IPS-15b (cell line): Measurements from ENCODE around the gene EXTL1.

Experiments
- H3K27me3 ChIP-seq: one replicate; pipeline ENCODE4 v1.6.1; 2013; ENCODE audit warnings: low read length; ENCODE audit not compliant: control insufficient read depth, insufficient read depth
- H3K36me3 ChIP-seq: one replicate; pipeline ENCODE4 v1.6.1; 2013; ENCODE audit warnings: low read length; ENCODE audit not compliant: control insufficient read depth, insufficient read depth
- H3K4me1 ChIP-seq: one replicate; pipeline ENCODE4 v1.6.1; 2013; ENCODE audit warnings: mild to moderate bottlenecking, low read length; ENCODE audit not compliant: control insufficient read depth, insufficient read depth
- H3K4me3 ChIP-seq: one replicate; pipeline ENCODE4 v1.5.1; 2013; ENCODE audit warnings: low read depth, low read length
- H3K9ac ChIP-seq: one replicate; pipeline ENCODE4 v1.6.1; 2013; ENCODE audit warnings: low read depth, mild to moderate bottlenecking, low read length
- H3K9me3 ChIP-seq: one replicate; pipeline ENCODE4 v1.6.1; 2013; ENCODE audit warnings: mild to moderate bottlenecking, low read length; ENCODE audit not compliant: control insufficient read depth, insufficient read depth

Gene EXTL1

DNA sequence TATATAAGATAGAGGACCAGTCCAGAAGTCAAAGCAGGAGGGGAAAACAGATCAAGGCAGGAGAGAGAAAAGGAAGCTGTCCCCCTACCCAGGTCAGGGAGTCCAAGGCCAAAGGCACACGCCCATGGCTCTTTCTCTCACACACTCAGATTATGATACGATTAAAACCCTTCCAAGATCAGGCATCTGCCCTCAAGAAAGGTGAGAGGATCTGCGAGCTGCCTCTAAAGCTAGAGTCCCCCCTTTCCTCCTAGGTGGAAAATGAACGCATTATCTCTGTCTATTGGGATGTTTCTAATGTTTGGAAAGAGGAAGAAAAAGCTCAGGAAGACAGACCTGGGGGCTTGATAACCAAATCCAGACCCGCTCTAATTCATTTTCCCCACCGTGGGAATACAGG is 31.3 kb upstream of the EXTL1 start:
- H3K4me3 ChIP-seq: no peak overlapping the region
- peaks cover 3% of the 10 kb centered on the region for H3K36me3 ChIP-seq
- H3K9ac ChIP-seq: no peak overlapping the region
- H3K4me1 ChIP-seq: peaks cover 6% of the 10 kb centered on the region
- no peaks in the 10 kb centered on the region for H3K27me3 ChIP-seq
- H3K9me3 ChIP-seq: no peaks in the 10 kb centered on the region

DNA sequence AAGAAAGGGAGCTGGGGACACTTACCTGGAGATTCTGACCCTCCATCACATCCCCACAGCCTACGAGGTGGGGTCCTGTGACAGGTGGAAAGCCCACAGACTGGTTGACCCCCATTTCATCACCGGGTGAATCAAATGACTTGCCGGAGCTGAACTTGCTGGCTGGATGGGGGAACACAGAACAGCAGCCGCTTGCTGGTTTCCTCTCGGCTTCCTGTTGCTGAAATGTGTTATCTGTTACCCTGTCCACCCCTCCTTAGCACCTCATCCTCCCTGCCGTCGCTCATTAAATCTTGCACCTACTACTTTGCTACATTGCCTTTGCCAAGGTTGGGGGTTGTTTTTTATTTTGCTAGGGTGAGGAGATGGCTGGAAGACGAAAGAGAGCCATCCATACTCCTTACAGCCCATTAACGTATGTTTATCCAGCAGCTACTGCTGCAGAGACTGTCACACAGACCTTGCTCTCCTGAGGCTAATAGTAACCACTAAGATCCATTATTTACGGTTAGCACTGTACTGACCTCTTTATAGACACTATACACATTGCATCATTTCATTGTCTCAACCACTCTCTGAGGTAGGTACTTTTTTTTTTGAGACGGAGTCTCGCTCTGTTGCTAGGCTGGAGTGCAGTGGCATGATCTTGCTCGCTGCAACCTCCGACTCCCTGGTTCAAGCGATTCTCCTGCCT is 30.7 kb upstream of the EXTL1 start:
- Histone ChIP-seq H3K27me3 (no peaks in the 10 kb centered on the region), H3K36me3 (peaks cover 3% of the 10 kb centered on the region), H3K9me3 (no peaks in the 10 kb centered on the region), H3K4me3 (no peak overlapping the region), H3K4me1 (peaks cover 6% of the 10 kb centered on the region), H3K9ac (no peak overlapping the region)

GRCh38 chr1:25991937-25992688 is 29.5 kb upstream of the EXTL1 start:
- Histone ChIP-seq H3K4me1 (peaks cover 9% of the 10 kb centered on the region), H3K9ac (no peak overlapping the region), H3K4me3 (no peak overlapping the region), H3K36me3 (no peaks in the 10 kb centered on the region), H3K9me3 (no peaks in the 10 kb centered on the region), H3K27me3 (no peaks in the 10 kb centered on the region)

DNA sequence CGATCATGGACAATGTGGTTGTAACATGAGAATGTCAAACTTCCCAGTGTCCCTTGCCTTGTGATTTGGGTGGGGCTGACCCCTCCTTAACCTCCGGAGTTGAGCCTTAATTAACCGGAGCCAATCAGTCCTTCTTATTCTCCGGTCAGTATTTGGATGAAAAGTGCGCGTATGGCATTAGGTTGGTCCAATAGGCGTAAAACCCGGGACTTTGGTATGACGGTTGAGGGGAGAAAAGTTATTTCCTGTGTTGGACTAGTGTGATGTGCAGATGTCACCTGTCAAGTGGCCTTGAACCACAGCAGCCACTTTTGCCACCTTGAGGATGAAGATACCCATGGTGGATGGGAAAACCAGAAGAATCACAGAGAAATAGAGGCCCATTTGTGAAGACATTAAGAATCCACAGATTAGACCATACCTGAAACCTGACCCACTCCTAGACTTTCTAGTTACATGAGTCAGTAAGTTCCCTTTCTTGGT is 28.8 kb upstream of the EXTL1 start:
- H3K9ac ChIP-seq: no peak overlapping the region
- no peak overlapping the region for H3K4me3 ChIP-seq
- peaks cover 9% of the 10 kb centered on the region for H3K4me1 ChIP-seq
- no peaks in the 10 kb centered on the region for H3K36me3 ChIP-seq
- no peaks in the 10 kb centered on the region for H3K9me3 ChIP-seq
- H3K27me3 ChIP-seq: no peaks in the 10 kb centered on the region

DNA sequence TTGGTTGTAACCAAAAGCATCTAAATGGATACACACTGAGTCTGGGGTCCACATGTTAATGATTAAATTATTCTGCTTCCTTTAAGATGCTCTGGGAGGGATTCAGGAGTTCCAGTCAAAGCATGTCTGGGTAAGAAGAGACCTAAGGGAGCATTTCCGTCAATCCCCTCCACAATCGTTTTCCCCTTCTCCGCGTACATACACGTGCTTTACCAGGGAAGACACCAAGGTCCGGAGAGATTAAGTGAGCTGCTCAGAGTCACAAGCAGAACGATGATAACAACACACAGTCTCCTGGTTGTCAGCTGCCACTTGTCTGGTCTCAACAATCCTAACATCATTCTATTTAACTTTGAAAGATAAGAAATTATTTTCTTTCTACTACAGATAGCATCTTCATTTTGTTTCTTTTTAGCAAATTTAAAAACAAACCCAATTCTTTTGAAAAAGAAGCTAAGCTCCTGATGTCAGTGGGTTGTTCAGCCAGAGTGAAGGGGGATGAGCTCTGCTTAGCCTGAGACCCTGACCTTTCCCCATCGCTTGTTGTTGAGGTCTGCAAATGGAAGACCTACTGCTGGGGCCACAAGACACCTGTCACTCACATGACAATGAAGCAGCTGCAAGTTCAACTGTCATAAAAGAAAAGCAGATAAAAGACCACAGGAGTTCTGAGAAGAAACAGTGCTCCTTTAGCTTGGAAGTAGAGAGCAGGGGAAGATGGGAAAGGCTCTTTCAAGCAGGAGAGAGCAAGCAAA is 28.2 kb upstream of the EXTL1 start:
- Histone ChIP-seq H3K36me3 (no peaks in the 10 kb centered on the region), H3K4me1 (peaks cover 10% of the 10 kb centered on the region), H3K4me3 (no peak overlapping the region), H3K9me3 (no peaks in the 10 kb centered on the region), H3K9ac (no peak overlapping the region), H3K27me3 (no peaks in the 10 kb centered on the region)

DNA sequence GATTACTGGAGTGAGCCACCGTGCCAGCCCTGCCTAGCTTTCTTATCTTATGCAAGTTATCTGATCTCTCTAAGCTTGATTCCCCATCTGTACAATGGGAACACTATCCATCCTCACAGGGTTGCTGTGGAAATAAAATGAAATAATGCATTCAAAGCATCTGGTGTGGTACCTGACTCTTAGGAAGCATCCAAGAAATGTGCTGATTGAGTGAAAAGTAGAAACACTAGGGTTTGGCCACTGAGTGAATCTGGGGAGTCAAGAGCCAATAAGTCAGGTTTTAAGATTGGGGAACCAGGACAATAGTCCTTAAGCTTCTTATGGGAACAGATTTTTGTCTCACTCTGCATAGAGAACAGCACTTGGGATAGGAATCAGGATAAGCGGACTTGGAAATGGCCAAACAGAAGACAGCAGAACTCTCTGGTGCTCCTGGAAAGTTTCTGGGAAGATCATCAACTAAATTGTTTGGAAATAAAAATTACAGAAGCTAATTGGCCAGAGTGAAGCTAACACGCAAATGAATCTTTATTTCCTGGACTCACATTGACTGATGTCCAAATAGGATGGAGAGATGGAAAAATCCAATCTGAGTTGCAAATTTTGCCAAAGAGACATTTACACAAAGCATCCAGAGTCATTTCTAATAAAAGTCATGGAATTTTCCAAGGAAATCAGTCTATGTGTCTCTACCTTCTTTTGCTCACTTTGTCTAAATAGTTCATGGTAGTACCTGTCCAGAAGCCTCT is 27.0 kb upstream of the EXTL1 start:
- Histone ChIP-seq H3K36me3 (no peaks in the 10 kb centered on the region), H3K9ac (no peak overlapping the region), H3K4me1 (peaks cover 15% of the 10 kb centered on the region), H3K27me3 (no peaks in the 10 kb centered on the region), H3K4me3 (no peak overlapping the region), H3K9me3 (no peaks in the 10 kb centered on the region)

DNA sequence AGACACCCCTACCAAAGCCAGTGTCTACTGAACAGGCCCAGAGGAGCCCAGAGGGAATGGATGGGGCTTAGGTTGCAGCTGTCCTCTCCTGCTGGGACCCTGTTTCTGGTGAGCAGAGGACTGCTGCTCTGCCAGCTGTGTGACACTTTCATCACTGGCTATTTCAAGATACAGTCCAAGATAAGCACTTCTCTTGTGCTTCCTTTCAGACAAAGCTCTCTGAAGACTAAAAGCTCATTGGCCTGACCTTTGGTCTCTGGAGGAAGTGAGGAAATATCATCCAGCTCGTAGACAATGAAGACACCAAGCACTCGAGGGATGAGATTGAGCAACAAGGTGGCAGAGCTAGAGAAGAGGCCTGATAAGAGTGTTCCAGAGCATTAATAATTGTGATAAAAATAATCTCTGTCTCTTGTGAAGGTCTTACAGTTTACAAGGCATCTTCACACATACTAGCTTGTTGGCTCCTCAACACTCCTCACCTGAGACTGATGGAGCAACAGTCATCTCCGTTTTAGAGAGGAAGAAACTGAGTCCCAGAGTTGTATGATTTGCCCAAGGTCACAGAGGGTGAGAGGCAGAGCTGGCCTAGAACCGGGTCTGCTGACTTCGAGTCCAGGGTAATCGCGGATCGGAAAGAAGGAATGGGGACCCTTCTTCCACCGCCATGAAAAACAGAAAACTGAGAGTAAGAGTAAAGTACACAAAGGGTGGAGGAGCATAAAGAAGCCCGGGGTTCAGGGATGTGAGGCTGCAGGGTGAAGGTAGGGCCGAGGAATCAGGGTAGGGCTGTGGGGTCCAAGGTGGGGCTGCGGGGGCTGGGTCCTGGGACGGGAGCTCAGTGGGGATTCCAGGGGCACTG is 24.4 kb upstream of the EXTL1 start:
- H3K4me3 ChIP-seq: peak overlapping the region; percentile 83
- no peaks in the 10 kb centered on the region for H3K9me3 ChIP-seq
- H3K4me1 ChIP-seq: peaks cover 15% of the 10 kb centered on the region
- peak overlapping the region; percentile 71 for H3K9ac ChIP-seq
- H3K27me3 ChIP-seq: peaks cover 2% of the 10 kb centered on the region
- H3K36me3 ChIP-seq: no peaks in the 10 kb centered on the region

DNA sequence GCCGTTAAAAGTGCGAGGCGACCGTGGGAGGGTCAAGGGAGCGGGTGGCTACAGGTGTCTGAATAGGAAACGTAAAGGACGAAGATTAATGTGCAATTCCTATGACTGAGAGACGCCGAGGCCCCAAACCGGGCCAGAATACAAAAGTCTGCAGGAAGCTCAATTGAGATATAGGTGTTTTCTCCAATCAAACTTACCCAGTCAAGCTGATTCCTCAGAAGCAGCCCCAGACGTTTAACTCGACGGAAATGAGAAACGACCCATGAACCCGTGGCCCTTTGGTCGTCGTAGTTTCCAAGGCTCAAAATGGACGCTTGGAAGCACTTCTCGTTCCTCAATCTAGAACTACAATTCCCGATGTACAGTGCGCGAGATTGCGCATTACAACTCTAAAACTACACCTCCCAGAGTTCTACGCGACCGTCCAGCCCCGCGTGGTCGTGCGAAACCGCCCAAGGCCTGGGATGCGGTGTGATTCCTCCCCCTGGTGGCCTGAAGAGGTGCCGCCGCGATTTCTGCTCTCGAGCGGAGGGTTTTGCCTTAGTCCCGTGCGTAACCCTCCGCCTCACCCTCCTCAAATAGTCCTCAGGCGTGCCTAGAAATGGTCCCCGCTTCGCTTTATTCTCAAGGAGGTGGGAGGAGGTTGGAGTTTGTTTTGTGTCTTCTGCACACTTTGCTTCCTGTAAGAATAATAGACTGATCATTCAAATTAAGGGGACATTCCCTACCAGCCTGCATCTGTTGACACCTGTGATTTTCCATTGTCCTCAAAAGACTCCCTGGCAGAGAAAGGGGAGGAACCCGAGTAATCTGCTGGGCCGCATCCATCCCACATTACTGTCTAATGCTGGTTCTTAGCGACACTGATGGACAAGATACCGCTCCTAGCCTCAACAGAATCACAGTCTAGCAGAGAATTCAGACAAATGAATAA is 23.5 kb upstream of the EXTL1 start, which contains the start of gene PAFAH2:
PAFAH2 (minus strand) TSS at position 236 of the 934 bp plus-strand sequence. CDS start 7,247 bp downstream, outside the sequence.
- peak within 1 kb of the TSS; percentile 83 for H3K4me3 ChIP-seq
- H3K4me1 ChIP-seq: peaks cover 15% of the 10 kb centered on the region
- peaks cover 2% of the 10 kb centered on the region for H3K27me3 ChIP-seq
- H3K36me3 ChIP-seq: no peaks in the 10 kb centered on the region
- H3K9me3 ChIP-seq: no peaks in the 10 kb centered on the region
- peak within 1 kb of the TSS; percentile 71 for H3K9ac ChIP-seq

DNA sequence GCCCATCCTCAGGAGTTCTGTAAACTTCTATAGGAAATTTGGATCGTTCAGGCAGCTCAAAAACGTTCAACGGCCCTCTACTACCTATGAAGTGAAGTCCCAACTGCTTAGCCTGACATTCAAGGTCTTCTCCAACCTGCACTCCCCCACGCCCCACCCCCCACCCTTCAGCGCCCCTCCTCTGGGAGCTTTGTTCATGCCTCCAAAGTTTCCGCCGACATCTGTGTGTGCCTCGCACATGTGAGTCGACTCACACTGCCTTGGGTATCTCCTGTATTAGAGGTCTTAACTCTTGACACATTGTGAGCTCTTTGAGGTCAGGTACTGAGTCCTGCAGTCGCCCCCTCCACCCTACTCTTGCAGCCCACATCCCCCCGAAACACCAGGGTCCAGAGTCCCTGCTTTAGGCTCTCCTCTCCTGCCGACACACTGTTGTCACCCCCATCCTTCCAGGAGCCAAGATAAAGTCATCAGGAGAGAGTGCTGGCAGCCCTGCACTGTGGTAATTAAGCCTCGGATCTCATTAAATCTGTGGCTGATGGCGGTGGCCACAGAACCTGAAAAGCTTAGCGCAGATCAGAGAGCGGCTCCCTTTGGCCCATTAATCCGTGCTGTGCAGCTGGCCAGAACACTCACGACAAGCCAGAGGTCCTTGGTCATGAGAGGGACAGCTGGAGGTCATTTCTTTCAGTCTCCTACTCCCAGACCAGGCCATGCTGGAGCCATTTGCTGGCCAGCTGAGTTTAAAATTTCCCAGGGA is 22.4 kb upstream of the EXTL1 start:
- Histone ChIP-seq H3K36me3 (no peaks in the 10 kb centered on the region), H3K4me3 (no peak overlapping the region), H3K9ac (no peak overlapping the region), H3K4me1 (peaks cover 9% of the 10 kb centered on the region), H3K9me3 (no peaks in the 10 kb centered on the region), H3K27me3 (peaks cover 2% of the 10 kb centered on the region)
